K562 (cell line): ENCODE results near the gene SH3GLB2. TPM values are rescaled to one million over a fixed set of nuclear protein-coding genes. Genes with fewer than 3 reads are reported as not detected.
A peak's percentile ranks its signal among the peaks of the same experiment; 100 is the strongest.

Experiments
- CHD7 ChIP-seq: fragments of 200-600 bp; sonication (generic); IDR thresholded peaks from one replicate; pipeline ENCODE4 v1.6.1; 2012; ENCODE audit warnings: mild to moderate bottlenecking, low read depth, low read length, inconsistent platforms
- ZNF384 ChIP-seq: IDR thresholded peaks from 2 replicates; pipeline ENCODE4 v1.6.1; 2012; ENCODE audit warnings: low read depth, low read length, improper control_type of control experiment
- polyA plus RNA-seq, 8 experiments: library from polyadenylated mRNA; depleted of rRNA in 4 of 8; stranded (reverse) in 5 of 8; unstranded in 3 of 8; fragments of >200 nt; fragmentation: Nextera tagmentation in 2 of 8; fragmentation: Illumina TruSeq in 1 of 8; extraction: Ambion mirVana in 2 of 8; extraction: Trizol in 1 of 8; gene quantifications; 2 replicates each; pipeline versions ENCODE4 v1.2.1 to v1.2.3, GENCODE V29; 2011 to 2014; ENCODE audit warnings: inconsistent platforms in 1 of 8, missing spikeins in 1 of 8
- total RNA-seq, 7 experiments: library from RNA; depleted of rRNA in 6 of 7; stranded (reverse); fragments of >200 nt in 6 of 7; fragmentation: Illumina TruSeq in 2 of 7; extraction: Trizol in 2 of 7; gene quantifications; 2 replicates each; pipeline versions ENCODE4 v1.2.1 to v1.2.3, GENCODE V29; 2011 to 2021; ENCODE audit warnings: low replicate concordance in 1 of 7

Gene SH3GLB2
- total and polyA plus RNA-seq, 9 of the 15 experiments (the other 6 are each of a cell fraction or from before 2014, with no cell fraction given): 0.20 to 118 (median 58.8) TPM

GRCh38 chr9:129032541-129033159 lies 4.5 kb upstream of the SH3GLB2 start (continued):
- no peak for TF ChIP-seq CHD7
- TF ChIP-seq ZNF384: 0 out of 2 replicates have a peak, but pooled peaks have one; percentile 52
